Fibroblast of skin of left biceps (primary cell): ENCODE measurements around the gene ZNF391.
"Not testable (repeated sequence)": the region's sequence is repeated elsewhere in the genome, so short reads cannot be mapped to it uniquely, and the experiment has no call there.

Experiments used
- DNase-seq, 2 experiments: peaks; one replicate each; pipeline ENCODE4 v3.0.0-alpha.2; 2013; ENCODE audit warnings: low read depth in 2 of 2

ZNF391 gene

DNA sequence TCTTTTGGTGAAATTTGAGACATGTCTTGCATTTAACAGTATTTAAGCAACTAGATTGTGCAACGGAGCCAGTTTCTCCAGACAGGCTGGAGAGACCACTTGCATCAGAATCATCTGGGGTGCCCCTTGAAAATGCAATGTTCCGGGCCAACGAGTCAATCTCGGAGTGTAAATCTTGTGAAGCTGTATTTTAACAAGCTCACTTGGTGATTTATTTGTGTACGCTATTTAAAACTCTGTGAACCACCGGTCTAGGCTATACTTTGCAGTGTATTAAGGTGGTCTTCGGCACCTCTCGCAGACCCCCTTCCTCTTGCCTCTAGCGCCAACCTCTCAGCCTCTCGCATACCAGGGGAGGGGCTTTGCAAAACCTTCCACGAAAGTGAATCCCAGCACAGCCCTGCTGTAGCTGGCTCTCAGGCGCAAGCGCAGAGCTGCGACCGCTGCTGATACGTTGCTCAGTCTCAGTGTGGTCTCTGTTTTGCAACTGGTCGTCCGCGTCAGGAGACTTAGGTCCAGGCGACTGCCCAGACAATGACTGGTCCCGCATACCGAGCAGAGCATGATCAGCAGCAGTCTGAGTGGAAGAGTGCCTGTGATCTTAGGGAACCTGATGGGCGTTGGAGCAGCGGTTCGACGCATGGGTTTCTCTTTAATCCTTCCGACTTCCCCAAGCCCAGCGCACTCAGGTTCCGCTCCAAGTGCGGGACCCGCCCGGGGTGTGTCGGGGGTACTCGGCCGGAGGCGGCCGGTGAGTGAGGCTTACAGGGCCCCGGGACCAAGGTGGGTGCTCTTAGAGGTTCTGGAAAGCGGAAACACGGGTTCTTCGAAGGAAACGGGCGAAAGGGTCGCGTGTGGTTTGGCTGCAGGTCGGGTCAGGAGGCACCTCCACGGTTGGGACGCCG is at the start of gene ZNF391:
ZNF391 (plus strand) TSS at position 467 of the 905 bp plus-strand sequence. CDS start 11,612 bp downstream, outside the sequence.
- peak; percentile 52 to 58 for DNase-seq

DNA sequence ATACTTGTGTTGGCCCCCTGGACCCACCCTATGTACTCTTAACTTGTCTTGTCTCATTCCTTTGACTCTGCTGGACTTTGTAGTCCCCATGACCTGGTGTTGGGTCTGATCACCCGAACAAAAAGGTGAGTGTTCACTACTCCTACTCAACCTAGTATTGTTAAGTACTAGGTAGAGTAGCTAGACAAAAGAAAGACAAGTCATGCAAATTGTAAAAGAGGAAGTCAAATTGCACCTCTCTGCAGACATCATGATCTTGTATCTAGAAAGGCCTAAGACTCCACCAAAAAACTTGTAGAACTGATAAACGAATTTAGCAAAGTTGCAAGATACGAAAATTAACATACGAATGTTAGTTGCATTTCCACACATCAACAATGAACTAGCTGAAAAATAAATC is 35.7 kb upstream of the ZNF391 start:
- DNase-seq, result no peak

DNA sequence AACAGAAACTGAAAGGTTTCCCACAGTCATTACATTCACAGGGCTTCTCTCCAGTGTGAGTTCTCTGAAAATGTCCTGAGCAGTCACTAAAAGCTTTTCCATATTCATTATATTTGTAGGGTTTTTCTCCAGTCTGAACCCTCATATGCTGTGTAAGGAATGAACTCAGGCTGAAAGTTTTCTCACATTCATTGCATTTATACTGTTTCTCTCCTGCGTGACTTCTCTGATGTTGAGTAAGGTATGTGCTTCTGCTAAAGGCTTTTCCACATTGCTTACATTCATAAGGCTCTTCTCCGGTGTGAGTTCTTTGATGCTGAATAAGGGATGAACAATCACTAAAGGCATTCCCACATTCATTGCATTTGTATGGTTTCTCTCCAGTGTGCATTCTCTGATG is 29.8 kb upstream of the ZNF391 start:
- DNase-seq, result no peak

GRCh38 chr6:27359231-27359630 is 29.3 kb upstream of the ZNF391 start:
- DNase-seq, result no peak

GRCh38 chr6:27368202-27368601 is 20.4 kb upstream of the ZNF391 start:
- no peak for DNase-seq

DNA sequence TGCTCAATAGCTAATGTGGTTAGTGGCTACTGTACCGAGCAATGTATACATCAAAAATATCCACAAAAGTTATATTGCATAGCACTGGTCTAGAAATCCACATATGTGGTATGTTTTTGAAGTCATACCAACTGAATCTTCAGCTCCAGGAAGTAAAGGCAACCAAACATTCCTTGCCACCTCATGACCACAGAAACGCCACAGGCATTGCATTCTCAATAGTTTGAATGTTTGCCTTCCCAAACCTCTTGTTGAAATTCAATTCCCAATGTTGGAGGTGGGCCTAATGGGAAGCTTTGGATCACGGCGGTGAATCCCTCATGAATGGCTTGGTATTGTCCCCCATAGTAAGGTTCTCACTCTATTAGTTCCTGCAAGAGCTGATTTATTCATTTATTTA is 18.2 kb upstream of the ZNF391 start:
- DNase-seq, result no peak

- DNase-seq, result peak; percentile 13 to 15
Observed at GRCh38 chr6:27374824-27375612, 13.5 kb upstream of the ZNF391 start.

- DNase-seq, result no peak
Observed at GRCh38 chr6:27375613-27376079, 12.9 kb upstream of the ZNF391 start.

DNA sequence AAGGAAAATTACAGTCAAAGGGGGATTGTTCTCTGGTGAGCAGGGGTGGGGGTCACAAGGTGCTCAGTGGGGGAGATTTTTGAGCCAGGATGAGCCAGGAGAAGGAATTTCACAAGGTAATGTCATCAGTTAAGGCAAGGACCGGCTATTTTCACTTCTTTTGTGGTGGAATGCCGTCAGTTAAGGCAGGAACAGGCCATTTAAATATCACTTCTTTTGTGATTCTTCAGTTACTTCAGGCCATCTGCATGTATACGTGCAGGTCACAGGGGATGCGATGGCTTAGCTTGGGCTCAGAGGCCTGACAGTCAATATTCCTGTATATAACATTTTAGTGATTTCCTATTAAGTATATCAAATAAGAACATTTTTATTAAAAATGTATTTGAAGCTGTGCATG is 10.2 kb upstream of the ZNF391 start:
- DNase-seq, result not testable (repeated sequence)

DNA sequence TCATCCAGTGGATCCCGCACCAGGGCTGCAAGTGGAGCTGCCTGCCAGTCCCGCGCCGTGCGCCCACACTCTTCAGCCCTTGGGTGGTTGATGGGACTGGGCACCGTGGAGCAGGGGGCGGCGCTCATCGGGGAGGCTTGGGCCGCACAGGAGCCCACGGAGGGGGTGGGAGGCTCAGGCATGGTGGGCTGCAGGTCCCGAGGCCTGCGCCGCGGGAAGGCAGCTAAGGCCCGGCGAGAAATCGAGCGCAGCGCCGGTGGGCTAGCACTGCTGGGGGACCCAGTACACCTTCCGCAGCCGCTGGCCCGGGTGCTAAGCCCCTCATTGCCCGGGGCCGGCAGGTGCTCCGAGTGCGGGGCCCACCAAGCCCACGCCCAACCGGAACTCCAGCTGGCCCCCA is 7.6 kb upstream of the ZNF391 start:
- not testable (repeated sequence) for DNase-seq

- no peak for DNase-seq
Observed at GRCh38 chr6:27383011-27383410, 5.5 kb upstream of the ZNF391 start.

GRCh38 chr6:27383481-27383880 is 5.1 kb upstream of the ZNF391 start:
- no peak for DNase-seq

DNA sequence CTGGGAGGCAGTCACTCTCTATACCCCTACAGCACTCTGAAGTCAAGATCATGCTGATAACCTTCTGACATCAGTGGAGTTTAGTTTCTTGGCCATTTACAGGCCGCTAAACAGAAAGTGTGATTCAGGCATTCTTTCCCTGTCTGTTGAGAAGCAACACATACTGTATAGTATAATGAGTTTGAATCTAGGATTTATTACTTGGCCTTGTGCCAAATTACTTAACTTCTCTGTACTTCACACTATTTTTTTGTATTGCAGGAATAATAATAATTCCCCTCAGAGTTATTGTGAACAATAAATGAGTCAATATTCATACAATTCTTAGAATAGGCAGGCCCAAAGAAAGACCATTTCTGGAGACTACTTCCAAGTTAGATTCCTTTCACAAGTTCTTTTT is 4.1 kb downstream of the ZNF391 start:
- no peak for DNase-seq

DNA sequence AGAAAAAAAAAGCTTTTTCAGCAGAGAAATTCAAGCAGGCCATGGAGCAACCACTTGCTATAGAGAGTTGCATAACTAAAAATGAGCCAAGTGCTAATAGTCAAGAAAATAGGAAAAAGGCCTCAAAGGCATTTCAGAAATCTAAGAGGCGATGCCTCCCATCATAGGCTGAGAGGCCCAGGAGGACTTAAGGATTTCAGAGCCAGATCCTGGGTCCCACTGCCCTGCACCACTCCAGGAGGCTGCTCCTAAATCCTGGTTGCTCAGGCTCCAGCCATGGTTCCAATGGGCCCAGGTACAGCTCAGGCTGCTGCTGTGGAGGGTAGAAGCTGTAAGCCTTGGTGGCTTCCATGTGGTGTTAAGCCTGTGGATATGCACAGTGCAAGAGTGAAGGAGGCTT is 5.5 kb downstream of the ZNF391 start:
- no peak for DNase-seq

GRCh38 chr6:27400877-27401642 is 12.5 kb downstream of the ZNF391 start:
- no peak for DNase-seq

DNA sequence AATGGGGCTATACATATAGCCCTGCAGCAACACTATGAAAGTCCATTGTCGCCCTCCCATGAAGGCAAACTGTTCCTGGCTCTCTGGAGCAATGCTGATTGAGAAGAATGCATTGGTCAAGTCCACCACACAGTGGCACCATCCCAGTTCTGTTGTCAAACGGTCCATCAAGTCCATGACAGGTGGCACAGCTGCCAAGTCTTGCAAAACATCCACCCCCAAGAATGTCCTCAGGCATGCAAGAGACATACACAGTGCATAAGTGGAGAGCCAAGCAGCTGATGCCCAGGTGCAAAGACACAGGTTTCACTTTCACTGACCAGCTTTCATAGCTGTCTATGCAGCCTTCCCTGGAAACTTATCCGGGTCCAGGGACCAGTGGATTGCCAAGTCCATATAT is 17.5 kb downstream of the ZNF391 start:
- no peak for DNase-seq

GRCh38 chr6:27407153-27407814 is 18.7 kb downstream of the ZNF391 start:
- DNase-seq, result no peak

- DNase-seq, result no peak
Observed at GRCh38 chr6:27414300-27414699, 25.7 kb downstream of the ZNF391 start.

- no peak for DNase-seq
Observed at GRCh38 chr6:27414996-27415395, 26.4 kb downstream of the ZNF391 start.

GRCh38 chr6:27415898-27416297 is 27.3 kb downstream of the ZNF391 start:
- DNase-seq, result no peak

- DNase-seq, result no peak
Observed at GRCh38 chr6:27419363-27419762, 30.8 kb downstream of the ZNF391 start.
